Measurements from ENCODE around the gene AATK. TPM values are rescaled to one million over a fixed set of nuclear protein-coding genes. Genes with fewer than 3 reads are reported as not detected.

The AATK gene
- total RNA-seq, 2 experiments from 2014 or later, result 0.25 to 0.82 TPM

DNA sequence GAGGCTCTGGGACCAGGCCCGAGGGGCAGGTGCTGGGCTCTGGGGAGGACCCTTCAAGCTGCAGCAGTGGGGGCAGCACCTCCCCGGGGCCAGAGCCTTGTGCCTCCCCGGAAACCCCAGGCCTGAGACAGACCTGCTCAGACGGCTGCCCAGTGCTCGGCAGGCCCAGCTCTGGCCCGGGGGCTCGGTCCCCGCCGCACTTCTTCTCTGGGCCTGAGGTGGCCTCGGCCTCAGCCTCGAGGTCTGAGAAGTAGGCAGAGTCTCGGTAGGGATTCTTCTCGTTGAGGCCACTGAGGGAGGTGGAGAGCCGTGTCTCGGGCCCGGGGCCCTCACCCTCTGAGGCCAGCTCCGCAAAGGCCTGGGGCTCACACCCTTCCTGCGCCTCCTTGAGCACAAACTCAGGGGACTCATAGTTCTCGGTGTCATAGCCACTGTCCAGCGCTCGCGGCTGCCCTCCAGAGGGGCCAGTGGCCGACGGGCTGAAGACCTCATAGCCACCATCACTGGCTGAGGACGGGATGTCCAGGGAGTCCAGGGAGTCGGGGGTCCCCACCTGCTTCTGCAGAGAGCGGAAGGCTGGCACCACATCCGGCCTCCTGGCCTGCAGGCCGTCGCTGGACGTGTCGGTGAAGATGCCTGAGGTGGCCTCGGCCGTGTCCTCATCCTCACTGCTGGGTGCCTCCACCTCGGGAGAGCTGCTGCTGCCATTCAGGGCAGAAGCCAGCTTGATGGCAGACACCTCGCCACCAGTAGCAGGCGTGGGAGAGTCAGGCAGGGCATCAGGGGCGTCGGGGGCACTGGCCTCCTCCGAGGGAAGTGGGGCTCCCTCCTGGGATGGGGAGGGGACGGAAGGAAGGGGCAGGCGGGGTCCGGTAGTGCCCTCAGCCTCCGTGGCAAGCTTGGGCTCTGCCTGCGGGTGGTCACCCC is 45.1 kb downstream of the AATK start:
- no peaks in the 10 kb centered on the region for H3K36me3 Mint-ChIP-seq (ENCODE audit: low read depth)
- ChIA-PET POLR2A (no interaction called here), CTCF (no interaction called here)
- no peak overlapping the region for H3K4me3 ChIP-seq (ENCODE audit: low read length)
- no peaks in the 10 kb centered on the region for H3K36me3 ChIP-seq (ENCODE audit: insufficient read depth, low read length)
- H3K27ac ChIP-seq (ENCODE audit: low read depth in 1 of 2, low read length in 2 of 2), result no peak overlapping the region
- H3K27me3 Mint-ChIP-seq, result no peaks in the 10 kb centered on the region
- H3K27ac Mint-ChIP-seq, result no peak overlapping the region
- intact Hi-C loops (cut with DNase I, micrococcal nuclease), result no loop called here
- ATAC-seq (ENCODE audit: poor library complexity), result no peak
- DNase-seq, result peak in 2 of 14 experiments; percentile 20 to 51
- H3K4me1 ChIP-seq (ENCODE audit: insufficient read depth, low read length), result peaks cover 14% of the 10 kb centered on the region
- H3K9me3 Mint-ChIP-seq, result no peaks in the 10 kb centered on the region
- no peak overlapping the region for H3K4me3 Mint-ChIP-seq
- TF ChIP-seq, protein P1, sequence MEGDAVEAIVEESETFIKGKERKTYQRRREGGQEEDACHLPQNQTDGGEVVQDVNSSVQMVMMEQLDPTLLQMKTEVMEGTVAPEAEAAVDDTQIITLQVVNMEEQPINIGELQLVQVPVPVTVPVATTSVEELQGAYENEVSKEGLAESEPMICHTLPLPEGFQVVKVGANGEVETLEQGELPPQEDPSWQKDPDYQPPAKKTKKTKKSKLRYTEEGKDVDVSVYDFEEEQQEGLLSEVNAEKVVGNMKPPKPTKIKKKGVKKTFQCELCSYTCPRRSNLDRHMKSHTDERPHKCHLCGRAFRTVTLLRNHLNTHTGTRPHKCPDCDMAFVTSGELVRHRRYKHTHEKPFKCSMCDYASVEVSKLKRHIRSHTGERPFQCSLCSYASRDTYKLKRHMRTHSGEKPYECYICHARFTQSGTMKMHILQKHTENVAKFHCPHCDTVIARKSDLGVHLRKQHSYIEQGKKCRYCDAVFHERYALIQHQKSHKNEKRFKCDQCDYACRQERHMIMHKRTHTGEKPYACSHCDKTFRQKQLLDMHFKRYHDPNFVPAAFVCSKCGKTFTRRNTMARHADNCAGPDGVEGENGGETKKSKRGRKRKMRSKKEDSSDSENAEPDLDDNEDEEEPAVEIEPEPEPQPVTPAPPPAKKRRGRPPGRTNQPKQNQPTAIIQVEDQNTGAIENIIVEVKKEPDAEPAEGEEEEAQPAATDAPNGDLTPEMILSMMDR (IDR thresholded peaks at IDR 0.05), result no peak
- peaks cover 0 to 12% of the 10 kb centered on the region in 2 experiments for H3K9me3 ChIP-seq (ENCODE audit: control insufficient read depth in 1 of 2, insufficient read depth in 1 of 2, low read length in 2 of 2)
- no peaks in the 10 kb centered on the region for H3K27me3 ChIP-seq (ENCODE audit: control insufficient read depth in 1 of 2, insufficient read depth in 2 of 2, low read length in 2 of 2)
- no peaks in the 10 kb centered on the region for H3K4me1 Mint-ChIP-seq (ENCODE audit: low read depth)

DNA sequence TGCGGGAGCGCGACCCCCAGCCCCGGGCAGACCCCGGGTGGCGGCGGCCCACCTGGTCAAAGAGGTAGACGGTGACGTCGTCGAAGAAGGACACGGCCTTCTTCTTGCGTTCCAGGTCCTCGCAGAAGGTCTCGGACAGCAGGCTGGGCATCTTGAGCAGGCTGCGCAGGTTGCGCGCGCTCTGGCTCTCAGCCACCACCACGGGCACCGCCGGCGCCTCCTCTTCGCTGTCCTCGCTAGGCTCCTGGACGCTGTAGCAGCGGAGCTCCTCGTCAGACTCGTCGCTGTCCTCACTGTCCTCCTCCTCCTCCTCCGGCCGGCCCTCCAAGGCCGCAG is 45.9 kb downstream of the AATK start:
- Histone ChIP-seq H3K4me1 (ENCODE audit: insufficient read depth, low read length) (peaks cover 14% of the 10 kb centered on the region), H3K27me3 (ENCODE audit: control insufficient read depth in 1 of 2, insufficient read depth in 2 of 2, low read length in 2 of 2) (no peaks in the 10 kb centered on the region), H3K9me3 (ENCODE audit: control insufficient read depth in 1 of 2, insufficient read depth in 1 of 2, low read length in 2 of 2) (peaks cover 0 to 13% of the 10 kb centered on the region in 2 experiments), H3K36me3 (ENCODE audit: insufficient read depth, low read length) (no peaks in the 10 kb centered on the region), H3K27ac (ENCODE audit: low read depth in 1 of 2, low read length in 2 of 2) (no peak overlapping the region), H3K4me3 (ENCODE audit: low read length) (no peak overlapping the region)
- Mint-ChIP-seq H3K36me3 (ENCODE audit: low read depth) (no peaks in the 10 kb centered on the region), H3K9me3 (no peaks in the 10 kb centered on the region), H3K27me3 (no peaks in the 10 kb centered on the region), H3K4me3 (no peak overlapping the region), H3K27ac (no peak overlapping the region), H3K4me1 (ENCODE audit: low read depth) (no peaks in the 10 kb centered on the region)
- ChIA-PET POLR2A (no interaction called here), CTCF (interaction anchor here (4.8 kb wide), 1 partner anchor 18 kb away, joined by 13 read pairs; no protein-coding TSS in a partner anchor)
- no peak for DNase-seq
- ATAC-seq (ENCODE audit: poor library complexity), result no peak
- intact Hi-C loops (cut with DNase I, micrococcal nuclease), result no loop called here
- TF ChIP-seq, protein P1 (IDR thresholded peaks at IDR 0.05), result no peak

DNA sequence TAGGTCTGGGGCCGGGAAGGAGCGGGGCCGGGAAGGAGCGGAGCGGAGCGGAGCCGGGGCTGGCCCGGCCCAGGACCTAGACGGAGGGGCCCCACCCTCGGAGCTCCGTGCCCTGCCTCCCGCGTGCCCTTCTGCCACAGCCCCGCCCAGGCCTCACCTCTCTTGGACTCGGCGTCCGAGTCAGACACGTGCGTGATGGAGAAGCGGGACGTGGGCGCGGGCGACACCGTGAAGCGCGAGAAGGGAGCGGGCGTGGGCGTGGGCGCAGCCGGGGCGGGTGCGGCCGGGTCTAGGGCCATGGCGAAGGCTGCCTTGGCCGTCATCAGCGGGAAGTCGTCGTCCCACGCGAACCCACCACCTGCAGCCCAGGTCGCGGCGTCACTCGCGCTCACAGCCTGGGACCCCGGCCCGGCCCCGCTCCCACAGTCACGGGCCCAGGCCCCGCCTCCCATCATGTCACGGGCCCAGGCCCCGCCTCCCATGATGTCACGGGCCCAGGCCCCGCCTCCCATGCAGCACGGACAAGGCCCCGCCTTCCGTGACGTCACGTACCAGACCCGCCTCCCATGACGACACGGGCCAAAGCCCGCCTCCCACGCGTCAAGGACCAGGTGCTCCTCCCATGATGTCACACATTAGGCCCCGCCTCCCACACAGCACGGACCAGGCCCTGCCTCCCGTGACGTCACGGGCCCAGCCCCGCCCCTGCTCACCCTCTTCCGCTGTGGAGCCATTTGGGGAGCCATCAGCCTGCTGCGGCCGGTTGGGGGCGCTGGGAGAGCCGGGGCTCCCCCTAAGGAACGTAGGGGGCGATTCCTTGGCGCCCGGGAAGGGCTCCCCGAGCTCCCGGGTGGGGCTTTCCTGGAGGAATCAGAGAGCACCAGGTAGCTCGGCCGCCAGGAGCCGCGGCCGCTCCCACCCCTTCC is 46.5 kb downstream of the AATK start:
- CTCF ChIA-PET, result interaction anchor here (4.8 kb wide), 1 partner anchor 18 kb away, joined by 13 read pairs; no protein-coding TSS in a partner anchor
- no peaks in the 10 kb centered on the region for H3K36me3 ChIP-seq (ENCODE audit: insufficient read depth, low read length)
- no peaks in the 10 kb centered on the region for H3K4me1 Mint-ChIP-seq (ENCODE audit: low read depth)
- no peaks in the 10 kb centered on the region for H3K27me3 Mint-ChIP-seq
- H3K27ac Mint-ChIP-seq, result peak overlapping the region; percentile 63
- no peaks in the 10 kb centered on the region for H3K36me3 Mint-ChIP-seq (ENCODE audit: low read depth)
- DNase-seq (peak; percentile 38 to 94 (median 78)), ATAC-seq (ENCODE audit: poor library complexity) (peak; percentile 82)
- H3K4me3 ChIP-seq (ENCODE audit: low read length), result peak overlapping the region; percentile 5
- peaks cover 14% of the 10 kb centered on the region for H3K4me1 ChIP-seq (ENCODE audit: insufficient read depth, low read length)
- POLR2A ChIA-PET, result no interaction called here
- H3K27me3 ChIP-seq (ENCODE audit: control insufficient read depth in 1 of 2, insufficient read depth in 2 of 2, low read length in 2 of 2), result no peaks in the 10 kb centered on the region
- intact Hi-C loops (cut with DNase I, micrococcal nuclease), result no loop called here
- H3K9me3 Mint-ChIP-seq, result no peaks in the 10 kb centered on the region
- H3K9me3 ChIP-seq (ENCODE audit: control insufficient read depth in 1 of 2, insufficient read depth in 1 of 2, low read length in 2 of 2), result peaks cover 0 to 13% of the 10 kb centered on the region in 2 experiments
- H3K27ac ChIP-seq (ENCODE audit: low read depth in 1 of 2, low read length in 2 of 2), result no peak overlapping the region
- H3K4me3 Mint-ChIP-seq, result peak overlapping the region; percentile 82
- TF ChIP-seq, protein P1 (IDR thresholded peaks at IDR 0.05), result no peak
